NCI-H146 (cell line): Measurements from ENCODE around the gene B3GNT2.

ENCODE experiments used
- DNase-seq: peaks from one replicate; lab custom pipeline; 2025; lab: John Stamatoyannopoulos, UW

The B3GNT2 gene

DNA sequence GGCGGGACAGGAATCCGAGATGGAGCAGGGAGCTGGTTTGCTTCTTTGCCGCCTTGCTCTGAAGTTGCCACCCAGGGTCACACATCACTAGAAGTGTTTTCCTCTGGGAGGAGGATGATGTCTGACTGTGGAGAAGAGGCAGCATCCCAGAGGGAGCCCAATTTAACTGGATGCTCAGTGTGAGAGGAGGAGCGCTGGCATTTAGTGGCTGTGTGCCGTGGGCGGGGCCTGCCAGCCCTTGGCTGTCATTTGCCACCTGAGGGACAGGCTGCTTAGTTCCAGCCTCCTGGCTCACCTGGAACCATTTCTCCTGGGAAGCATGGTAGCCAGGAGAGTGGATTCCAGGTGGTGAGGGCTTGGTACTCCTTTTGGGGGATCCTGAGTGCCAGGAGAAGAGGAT, 9.6 kb downstream of the B3GNT2 start:
- no peak for DNase-seq

DNA sequence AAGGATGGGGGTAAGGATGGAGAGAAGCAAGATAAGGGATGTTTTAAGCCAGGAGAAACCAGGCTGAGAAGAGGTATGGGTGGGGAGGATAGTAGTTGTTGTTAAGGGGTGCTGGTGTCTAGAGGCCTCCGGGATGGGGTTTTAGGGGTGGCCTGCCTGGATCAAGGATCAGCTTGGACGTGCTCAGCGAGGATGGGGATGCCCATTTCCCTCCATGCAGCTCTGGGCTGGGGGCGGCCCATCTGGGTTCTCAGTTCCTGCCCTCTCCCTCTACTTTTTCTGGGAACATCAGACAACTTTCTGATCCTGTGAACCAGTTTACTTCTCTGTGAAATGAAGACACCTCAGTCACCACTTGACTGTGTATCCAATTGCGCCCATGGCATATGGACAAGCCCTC, 10.1 kb downstream of the B3GNT2 start:
- DNase-seq = no peak

DNA sequence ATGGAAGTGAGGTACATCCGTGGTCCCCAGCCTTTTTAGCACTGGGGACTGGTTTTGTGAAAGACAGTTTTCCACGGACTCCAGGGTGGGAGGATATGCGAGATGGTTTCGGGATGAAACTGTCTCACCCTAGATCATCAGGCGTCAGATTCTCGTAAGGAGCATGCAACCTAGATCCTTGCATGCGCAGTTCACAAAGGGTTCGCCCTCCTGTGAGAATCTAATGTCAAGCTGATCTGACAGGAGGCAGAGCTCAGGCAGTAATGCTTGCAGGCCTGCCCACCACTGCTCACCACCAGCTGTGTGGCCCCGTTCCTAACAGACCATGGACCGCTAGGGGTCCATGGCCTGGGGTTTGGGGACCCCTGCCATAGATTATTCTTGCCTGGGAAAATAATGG, 11.6 kb downstream of the B3GNT2 start:
- DNase-seq = no peak

DNA sequence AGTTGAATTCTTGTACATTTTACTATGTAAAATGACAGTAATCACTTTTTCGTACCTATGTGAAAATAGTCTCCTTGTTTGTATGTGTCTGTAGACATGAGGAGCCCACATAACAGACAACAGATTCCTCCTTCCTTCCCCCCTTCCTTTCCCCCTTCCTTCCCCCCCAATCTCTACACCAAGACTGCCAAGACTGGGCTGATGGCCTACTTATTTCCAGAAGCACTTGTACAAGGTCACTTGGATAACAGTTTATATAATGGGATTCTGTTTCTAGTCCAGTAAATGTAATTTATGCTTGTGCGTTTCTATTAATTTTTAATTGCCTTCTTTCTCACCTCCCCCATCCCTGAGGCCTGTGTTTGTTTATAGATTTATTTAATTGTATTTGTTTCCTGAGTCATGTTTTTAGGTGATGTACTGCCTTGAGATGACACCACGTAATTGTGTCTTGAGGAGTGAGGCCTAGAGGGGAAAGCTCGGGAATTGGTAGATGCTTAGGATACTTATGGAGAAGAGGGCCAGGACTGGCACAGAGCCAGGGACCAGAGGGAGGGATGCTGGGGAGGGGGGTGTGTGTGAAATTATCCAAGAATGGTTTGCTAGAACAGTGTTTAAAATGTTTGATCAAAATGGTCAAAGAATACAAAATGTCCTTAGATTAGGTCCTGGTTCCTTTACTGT, 12.3 kb downstream of the B3GNT2 start:
- no peak for DNase-seq

DNA sequence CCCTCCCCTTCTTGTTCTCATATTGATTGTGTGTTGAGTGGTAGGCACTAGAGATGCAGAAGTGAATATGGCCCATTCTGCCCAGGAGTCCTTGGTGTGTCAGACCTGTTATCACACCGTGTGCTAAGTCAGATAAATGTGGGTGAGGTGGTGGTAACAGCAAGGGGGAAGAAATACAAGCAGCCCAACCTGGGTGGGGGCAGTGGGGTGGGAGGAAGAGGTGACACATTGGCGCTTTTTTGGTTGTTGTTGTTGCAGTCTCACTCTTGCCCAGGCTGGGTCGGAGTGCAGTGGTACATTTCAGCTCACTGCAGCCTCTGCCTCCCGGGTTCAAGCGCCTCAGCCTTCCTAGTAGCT, 12.8 kb downstream of the B3GNT2 start:
- DNase-seq = no peak

DNA sequence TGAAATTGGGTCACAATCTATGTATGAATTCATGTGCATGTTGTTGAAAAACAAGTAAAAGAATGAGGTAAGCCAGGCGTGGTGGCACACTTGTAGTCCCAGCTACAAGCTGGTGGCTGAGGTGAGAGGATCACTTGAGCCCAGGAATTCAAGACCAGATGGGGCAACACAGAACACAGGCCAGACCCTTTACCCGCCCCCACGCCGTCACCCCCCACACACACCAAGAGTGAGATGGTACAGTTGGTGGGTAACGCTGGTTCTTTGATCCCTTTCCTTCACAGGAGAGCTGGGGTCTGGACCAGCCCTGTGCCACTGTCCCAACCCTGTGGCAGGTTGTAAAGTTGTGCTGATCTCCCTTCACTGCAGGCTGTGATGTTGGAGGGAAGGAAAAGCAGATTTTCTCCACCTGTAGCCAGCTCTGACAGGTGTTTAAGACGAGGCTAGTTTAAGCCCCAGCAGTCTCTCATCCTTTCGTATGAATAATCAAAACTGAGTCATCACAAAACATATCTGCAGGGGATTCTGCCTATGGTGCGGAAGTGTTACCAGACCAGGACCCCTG, 13.6 kb downstream of the B3GNT2 start:
- no peak for DNase-seq

DNA sequence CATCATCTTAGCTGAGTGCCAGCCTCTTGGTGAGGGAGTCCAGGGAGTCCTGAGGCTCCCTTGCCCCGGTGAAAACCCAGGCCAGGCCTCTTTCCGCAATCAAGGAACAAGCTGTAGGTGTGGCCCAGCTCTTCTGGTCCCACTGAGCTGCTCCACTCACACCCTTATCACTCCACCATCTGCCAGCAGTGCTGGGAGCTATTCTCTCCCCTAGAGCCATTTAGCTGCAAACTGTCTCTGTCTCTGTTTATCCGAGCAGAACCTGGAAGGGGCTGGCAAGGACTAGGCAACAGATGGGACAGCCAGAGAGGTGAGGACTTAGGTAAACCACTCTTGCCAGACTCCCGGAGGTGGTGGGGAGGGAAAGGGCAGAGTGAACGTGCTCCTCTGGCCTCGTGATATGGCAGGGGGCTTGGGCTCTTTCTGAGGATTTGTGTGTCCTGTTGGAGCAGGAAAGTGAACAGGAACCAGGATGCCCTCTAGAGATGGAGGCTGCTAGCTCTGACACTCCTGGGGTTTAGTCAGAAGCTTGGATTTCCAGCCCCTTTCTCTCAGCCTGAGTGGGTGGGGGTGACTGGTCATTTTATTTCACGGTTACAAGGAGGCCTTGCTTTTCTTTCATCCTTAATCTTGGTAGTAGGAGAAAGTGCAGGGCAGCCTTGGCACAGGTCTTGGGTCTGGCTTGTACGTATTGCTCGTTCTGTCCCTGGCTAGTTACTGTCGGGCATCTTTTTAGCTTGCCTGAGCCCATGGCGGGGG, 19.6 kb downstream of the B3GNT2 start:
- DNase-seq = no peak

DNA sequence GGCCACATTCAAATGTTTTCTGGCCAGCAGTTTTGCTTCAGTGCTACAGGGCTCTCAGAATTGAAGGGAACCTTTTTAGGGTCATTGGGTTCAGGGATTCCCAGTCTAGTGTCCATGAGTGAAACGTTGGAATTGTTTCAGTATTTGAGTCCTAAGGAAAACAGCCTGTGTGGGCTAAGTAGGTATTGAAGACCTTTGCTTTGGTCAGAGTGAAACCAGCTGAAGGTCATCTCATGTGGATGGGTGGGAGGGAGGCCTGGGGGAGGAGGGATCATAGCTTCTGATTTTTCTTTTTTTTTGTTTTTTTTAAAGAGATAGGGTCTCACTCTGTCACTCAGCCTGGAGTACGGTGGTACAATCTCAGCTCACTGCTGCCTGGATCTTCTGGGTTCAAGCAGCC, 20.2 kb downstream of the B3GNT2 start:
- DNase-seq = no peak

DNA sequence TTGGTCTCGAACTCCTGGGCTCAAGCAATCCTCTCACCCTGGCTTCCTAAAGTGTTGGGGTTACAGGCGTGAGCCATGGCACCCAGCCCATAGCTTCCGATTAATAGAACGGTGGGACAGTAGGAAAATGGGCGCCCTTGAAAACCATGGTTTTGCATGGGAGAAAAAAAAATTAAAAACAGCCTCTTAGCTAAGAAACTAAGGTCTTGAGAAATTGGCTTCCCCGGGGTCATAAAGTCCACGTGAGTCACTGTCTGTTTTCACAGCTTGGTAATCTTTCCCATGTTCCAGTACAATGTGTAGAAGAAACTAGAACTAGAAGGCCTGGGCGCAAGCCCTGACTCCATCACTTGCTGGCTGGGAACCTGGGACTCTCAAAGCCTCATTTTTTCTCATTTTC, 20.7 kb downstream of the B3GNT2 start:
- DNase-seq = no peak

DNA sequence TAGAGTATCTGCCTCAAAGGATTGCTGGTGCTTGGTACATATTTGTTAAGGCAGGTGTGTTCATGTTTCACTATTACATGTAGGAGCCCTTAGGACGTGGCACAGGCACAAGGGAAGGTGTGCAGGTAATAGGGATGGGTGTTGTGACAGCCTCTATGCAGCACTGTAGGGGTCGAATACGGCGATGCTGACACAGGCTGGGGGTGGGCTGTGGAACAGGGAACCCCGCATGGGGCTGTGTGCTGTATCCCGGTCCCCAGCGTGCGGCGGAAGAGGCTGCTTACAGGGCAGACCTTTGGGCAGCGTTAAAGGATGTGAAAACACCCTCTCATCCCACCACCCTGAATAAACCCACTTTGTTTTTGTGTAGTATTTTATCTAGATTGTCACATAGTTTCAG, 21.5 kb downstream of the B3GNT2 start:
- DNase-seq = no peak

DNA sequence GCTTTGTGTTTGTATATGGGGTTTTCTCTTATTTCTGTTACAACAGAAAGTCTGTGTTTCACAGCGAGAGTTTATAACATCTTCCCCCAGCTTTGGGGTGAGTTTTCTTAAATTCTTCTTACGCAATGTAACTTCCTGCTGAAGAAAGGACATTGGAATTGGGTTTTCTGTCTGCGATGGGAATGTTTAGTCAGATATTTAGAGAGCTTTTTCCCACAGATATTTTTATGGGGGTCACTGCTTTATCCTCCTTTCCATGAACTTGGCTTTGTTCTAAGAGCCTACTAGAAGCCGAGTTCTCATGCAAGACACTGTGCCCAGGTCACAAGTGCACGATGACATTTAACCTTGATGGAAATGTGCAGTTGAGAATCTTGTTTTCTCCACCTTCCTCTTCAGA, 22.1 kb downstream of the B3GNT2 start:
- DNase-seq = no peak

DNA sequence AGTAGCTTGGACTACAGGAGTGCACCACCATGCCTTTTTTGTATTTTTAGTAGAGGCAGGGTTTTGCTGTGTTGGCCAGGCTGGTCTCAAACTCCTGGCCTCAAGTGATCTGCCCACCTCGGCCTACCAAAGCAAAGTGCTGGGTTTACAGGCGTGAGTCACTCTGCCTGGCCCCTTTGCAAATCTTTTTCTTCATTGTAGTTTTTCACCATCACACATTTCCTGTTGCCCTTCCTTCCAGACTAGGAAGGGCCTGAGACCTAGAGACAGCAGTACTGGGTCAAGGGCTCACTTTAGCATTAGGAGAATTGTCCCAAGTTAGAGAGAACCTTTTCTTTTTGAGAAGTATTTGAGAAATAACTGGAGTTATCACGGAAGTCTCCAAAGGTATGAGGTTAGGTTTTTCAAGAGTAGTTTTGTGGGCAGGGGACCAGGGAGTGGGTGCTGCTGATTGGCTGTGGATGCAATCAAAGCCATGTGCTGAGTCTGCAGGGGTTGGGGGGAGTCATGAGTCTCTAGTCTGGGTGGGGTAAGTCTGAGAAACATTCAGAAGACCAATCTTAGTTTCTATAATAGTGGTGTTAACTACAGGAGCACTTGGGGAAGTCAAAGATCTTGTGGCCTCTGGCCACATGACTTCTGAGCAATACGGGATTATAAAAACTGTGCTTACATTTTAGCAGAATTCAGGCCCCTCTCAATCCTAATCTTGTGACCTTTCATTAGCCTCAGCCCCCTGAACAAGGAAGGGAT, 23.7 kb downstream of the B3GNT2 start:
- DNase-seq = no peak

DNA sequence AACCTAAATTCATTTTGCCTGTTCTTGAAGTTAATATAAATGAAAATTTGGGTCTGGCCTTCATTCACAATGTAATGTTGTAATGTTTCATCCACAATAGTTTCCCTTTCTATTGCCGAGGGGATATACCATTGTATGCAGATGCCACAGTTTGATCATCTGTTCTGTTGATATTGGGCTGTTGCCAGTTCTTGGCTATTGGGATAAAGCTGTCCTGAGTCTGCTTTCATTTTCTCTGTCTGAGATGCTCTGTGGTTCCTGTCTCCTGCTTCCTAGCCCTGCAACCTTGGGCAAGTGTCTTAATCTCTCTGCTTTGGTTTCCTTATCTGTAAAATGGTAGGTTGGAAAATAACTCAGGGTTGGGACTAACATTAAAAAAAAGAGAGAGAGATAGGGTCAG, 25.2 kb downstream of the B3GNT2 start:
- no peak for DNase-seq

DNA sequence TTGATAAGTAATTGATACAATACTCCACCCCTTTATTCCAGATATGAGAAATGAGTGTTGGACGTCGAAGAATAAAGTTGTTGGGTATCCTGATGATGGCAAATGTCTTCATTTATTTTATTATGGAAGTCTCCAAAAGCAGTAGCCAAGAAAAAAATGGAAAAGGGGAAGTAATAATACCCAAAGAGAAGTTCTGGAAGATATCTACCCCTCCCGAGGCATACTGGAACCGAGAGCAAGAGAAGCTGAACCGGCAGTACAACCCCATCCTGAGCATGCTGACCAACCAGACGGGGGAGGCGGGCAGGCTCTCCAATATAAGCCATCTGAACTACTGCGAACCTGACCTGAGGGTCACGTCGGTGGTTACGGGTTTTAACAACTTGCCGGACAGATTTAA, 26.3 kb downstream of the B3GNT2 start:
- no peak for DNase-seq

DNA sequence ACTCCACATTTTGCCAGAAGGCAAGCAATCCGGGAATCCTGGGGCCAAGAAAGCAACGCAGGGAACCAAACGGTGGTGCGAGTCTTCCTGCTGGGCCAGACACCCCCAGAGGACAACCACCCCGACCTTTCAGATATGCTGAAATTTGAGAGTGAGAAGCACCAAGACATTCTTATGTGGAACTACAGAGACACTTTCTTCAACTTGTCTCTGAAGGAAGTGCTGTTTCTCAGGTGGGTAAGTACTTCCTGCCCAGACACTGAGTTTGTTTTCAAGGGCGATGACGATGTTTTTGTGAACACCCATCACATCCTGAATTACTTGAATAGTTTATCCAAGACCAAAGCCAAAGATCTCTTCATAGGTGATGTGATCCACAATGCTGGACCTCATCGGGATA, 26.8 kb downstream of the B3GNT2 start:
- no peak for DNase-seq

DNA sequence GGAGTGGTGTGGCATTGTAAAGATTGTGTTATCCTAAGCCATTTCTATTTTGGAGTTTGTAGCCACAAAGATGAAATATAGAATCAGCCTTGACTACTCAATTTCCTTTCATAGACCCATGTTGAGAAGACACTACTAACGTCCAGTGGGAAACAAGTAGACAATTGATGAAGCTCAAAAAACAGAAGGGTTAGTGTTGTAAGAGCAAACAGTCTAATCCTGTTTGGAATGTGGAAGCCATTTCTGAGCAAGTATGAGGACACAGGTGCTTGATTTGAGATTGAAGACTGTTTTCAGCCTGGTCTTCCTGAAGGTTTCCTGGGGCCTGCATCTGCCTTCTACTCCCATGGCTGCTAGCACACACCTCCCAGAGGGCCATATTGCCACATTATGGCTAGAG, 29.1 kb downstream of the B3GNT2 start:
- no peak for DNase-seq

DNA sequence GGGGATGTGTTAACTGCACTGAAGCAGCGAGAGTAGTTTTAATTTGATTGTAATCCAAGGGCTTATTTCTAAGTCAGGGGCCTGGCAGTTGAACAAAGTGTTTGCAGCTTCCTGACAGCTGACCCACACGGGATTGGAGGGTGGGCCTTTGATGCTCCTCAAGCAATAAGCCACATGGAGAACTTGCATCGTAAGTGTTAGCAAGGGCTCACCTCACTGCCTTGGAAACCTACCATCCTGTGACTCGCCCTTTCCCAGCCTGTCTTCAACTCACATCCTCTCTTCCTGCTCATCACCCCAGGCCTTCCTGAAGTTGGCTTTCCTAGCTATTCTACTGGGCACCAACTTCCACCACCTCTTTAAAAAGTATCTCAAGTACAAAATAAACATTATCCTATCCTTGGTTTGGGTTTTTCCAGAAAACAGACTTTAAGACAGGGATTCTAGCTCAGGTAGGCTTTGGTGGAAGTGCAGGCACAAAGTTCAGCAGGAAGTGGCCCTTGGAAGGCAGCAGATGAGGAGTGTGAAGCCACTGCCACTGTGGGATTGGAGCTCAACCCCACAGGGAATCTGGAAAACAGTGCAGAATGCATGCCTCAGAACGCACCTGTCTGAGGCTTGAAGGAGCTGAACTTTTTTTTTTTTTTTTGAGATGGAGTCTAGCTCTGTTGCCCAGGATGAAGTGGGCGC, 31.6 kb downstream of the B3GNT2 start:
- DNase-seq = no peak

DNA sequence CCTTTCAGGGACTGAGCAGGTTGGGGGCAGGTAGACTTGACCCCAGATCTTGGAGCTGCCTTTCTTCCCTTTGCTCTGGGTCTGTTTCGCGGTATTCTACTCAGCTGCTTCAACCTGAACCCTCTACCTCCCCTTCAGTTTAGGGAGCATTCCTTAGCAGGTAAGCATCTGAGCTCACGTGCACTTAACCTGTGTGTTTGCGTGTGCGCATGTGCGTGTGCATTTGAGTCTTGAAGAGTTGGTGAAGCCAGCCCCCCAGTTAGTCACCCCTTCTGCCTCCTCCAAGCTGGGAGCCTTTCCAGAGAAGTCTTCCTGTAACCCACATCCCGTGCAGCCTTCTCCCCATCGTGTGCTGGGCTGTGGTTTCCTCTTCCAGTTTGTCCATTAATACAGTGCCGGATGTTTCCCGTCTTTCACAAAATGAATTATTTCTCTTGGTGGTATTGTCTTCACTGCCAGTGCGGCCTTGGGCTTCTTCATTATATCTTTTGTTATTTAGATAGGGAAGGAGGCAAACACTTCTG, 33.2 kb downstream of the B3GNT2 start:
- no peak for DNase-seq

DNA sequence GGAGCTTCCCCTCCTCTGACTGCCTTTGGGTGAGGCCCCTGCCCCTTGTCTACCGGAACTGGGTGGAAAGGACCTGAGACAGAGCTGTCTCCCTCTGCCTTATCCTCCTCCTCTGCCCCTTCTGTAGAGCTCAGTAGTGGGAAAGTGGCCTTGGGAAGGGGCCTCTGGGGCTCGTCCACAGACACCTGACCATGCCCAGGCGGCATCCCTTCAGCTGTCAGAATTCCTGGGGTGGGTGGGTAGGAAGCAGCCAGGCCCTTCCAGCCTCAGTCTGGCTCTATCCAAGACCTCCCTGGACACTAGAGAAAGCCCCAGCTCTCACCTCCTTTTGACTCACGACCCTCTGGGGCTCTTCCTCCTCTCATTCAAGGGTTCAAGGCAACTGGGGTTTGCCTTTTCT, 35.6 kb downstream of the B3GNT2 start:
- DNase-seq = no peak

DNA sequence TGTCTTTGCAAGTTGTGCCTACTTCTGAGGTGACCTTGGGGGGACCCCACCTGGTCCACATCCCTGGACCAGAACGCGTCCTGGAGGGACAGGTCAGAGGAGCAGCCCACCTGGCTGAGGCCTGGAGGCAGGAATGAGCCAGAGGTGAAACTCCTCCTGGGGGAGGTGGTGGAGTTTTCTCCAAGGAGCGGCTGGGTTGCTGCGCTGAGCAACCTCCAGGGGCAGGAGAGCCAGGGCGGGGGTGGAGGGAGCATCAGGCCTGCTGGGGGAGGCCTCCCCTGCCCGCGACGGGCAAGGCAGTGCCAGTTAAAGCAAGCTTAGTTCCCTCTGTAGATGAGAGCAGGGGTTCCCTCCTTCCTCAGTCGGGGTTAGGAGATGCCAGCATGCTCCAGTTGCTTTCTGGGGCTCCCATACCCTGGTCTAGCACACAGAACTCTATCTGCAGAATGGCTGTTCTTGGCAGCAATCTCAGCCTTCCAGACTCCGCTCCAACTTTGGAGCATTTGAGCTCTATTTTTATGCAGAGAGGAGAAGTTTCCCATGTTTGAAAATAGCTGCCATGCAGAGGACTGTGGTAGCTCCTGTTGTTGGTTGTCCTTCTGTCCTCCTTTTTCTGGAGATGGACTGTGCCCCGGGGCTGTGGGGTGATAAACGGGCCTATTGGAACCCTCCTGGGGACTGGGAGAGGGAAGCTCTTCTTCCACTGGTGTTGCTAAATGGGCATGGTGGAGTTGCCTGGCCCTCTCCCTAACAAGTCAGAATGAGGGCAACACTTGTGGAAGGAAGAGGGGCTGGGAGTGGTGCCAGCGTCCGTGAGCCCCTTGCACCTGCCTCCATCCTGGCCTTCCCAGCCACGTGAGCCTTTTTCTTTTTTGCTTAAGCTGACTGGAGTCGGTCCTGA, 39.1 kb downstream of the B3GNT2 start:
- no peak for DNase-seq

DNA sequence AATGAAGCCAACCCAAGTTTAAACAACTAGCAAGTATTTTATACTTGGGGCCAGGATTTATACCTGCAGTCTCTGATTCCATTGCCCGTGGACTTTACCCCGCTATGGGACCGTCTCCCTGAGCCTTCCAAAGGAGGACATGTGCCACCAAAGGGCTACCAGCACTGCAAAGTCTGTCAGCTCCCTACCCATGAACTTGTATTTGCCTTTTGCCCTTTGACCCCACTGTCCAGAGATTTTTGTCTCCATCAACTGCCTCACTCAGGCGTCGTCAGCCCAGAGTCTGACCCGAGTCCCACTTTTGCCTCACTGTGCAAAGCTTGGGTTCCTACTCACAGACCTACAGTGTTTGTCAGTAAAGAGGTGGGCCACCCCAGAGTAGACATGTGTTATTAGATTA, 40.6 kb downstream of the B3GNT2 start:
- DNase-seq = no peak
